IMR-90 (cell line): Measurements from ENCODE around the gene LMO1. TPM values are rescaled to one million over a fixed set of nuclear protein-coding genes. Genes with fewer than 3 reads are reported as not detected.

ENCODE experiments used
- ATAC-seq: fragments of 200-7000 bp; cut with Tn5 transposase; 2 replicates; pipeline ENCODE4 v1.9.1; 2020; ENCODE audit warnings: low read depth, mild to moderate bottlenecking, moderate library complexity
- BruUV-seq: library from RNA; stranded (reverse); fragments of 400-500 nt; replicated peaks from 2 replicates; lab custom pipeline; 2021; lab: Mats Ljungman, UMichigan
- CTCF ChIA-PET: fragments of 300-600 bp; formaldehyde crosslinking; extraction: SDS; loops from one replicate; lab custom pipeline; 2021; ENCODE audit warnings: antibody characterized with exemption; lab: Yijun Ruan, JAX
- POLR2A ChIA-PET: fragments of 300-600 bp; sonication (Branson Sonifier 250); formaldehyde crosslinking; loops from one replicate; lab custom pipeline; 2022; ENCODE audit warnings: antibody characterized with exemption; ENCODE audit not compliant: unreplicated experiment; lab: Charles Lee
- DNase-seq: peaks from one replicate; pipeline ENCODE4 v3.0.0; 2013
- H2AFZ ChIP-seq: replicated peaks from 2 replicates; pipeline ENCODE3; 2013; ENCODE audit warnings: low read length, mild to moderate bottlenecking; ENCODE audit not compliant: poor library complexity
- H2AK5ac ChIP-seq: 2 replicates; pipeline ENCODE4 v1.6.1; 2013; ENCODE audit warnings: low read depth, low read length, inconsistent platforms
- H2AK9ac ChIP-seq: replicated peaks from 2 replicates; pipeline ENCODE3; 2013; ENCODE audit warnings: mild to moderate bottlenecking, low read depth, low read length, moderate library complexity; ENCODE audit not compliant: poor library complexity
- H2BK120ac ChIP-seq: 2 replicates; pipeline ENCODE4 v1.6.1; 2013; ENCODE audit warnings: low read depth, low read length, inconsistent platforms
- H2BK15ac ChIP-seq: 3 replicates; pipeline ENCODE4 v1.6.1; 2013; ENCODE audit warnings: low read depth, low read length, inconsistent platforms
- H2BK20ac ChIP-seq: 2 replicates; pipeline ENCODE4 v1.6.1; 2013; ENCODE audit warnings: low read depth, mild to moderate bottlenecking, inconsistent platforms, low read length, moderate library complexity
- H2BK5ac ChIP-seq: 2 replicates; pipeline ENCODE4 v1.6.1; 2013; ENCODE audit warnings: mild to moderate bottlenecking, low read depth, low read length, inconsistent platforms; ENCODE audit not compliant: poor library complexity, severe bottlenecking
- H3K14ac ChIP-seq: replicated peaks from 2 replicates; pipeline ENCODE4 v1.6.1; 2013; ENCODE audit warnings: low read depth, low read length, inconsistent platforms
- H3K18ac ChIP-seq: 2 replicates; pipeline ENCODE4 v1.6.1; 2013; ENCODE audit warnings: low read depth, low read length, control low read depth
- H3K23ac ChIP-seq: 2 replicates; pipeline ENCODE4 v1.6.1; 2013; ENCODE audit warnings: low read depth, low read length, inconsistent platforms
- H3K27ac ChIP-seq: 2 replicates; pipeline ENCODE4 v1.5.1; 2013; ENCODE audit warnings: mild to moderate bottlenecking, control low read depth, low read length; ENCODE audit not compliant: insufficient read depth
- H3K27me3 ChIP-seq: 2 replicates; pipeline ENCODE4 v1.6.1; 2013; ENCODE audit warnings: low read length; ENCODE audit not compliant: control insufficient read depth, insufficient read depth
- H3K36me3 ChIP-seq: 2 replicates; pipeline ENCODE4 v1.6.1; 2013; ENCODE audit warnings: low read length, mixed read lengths; ENCODE audit not compliant: control insufficient read depth, insufficient read depth
- H3K4ac ChIP-seq: 2 replicates; pipeline ENCODE4 v1.6.1; 2013; ENCODE audit warnings: low read depth, low read length, inconsistent platforms
- H3K4me1 ChIP-seq: 2 replicates; pipeline ENCODE4 v1.6.1; 2013; ENCODE audit warnings: low read length, mixed read lengths; ENCODE audit not compliant: control insufficient read depth, insufficient read depth
- H3K4me2 ChIP-seq: 2 replicates; pipeline ENCODE4 v1.6.1; 2013; ENCODE audit warnings: low read depth, mild to moderate bottlenecking, control low read depth, low read length, moderate library complexity
- H3K4me3 ChIP-seq: 2 replicates; pipeline ENCODE4 v1.5.1; 2013; ENCODE audit warnings: low read depth, mild to moderate bottlenecking, control low read depth, low read length, moderate library complexity; ENCODE audit not compliant: insufficient read depth
- H3K56ac ChIP-seq: 2 replicates; pipeline ENCODE4 v1.6.1; 2013; ENCODE audit warnings: low read length, inconsistent platforms; ENCODE audit not compliant: insufficient read depth; ENCODE audit errors: extremely low read depth
- H3K79me1 ChIP-seq, 2 experiments: 2 replicates each; pipeline ENCODE4 v1.6.1; 2013; ENCODE audit warnings: low read length in 2 of 2, inconsistent platforms in 1 of 2, low read depth in 1 of 2
- H3K9ac ChIP-seq: 2 replicates; pipeline ENCODE4 v1.6.1; 2013; ENCODE audit warnings: low read depth, low read length, control low read depth
- H3K9me1 ChIP-seq: 2 replicates; pipeline ENCODE4 v1.6.1; 2013; ENCODE audit warnings: low read length, inconsistent platforms; ENCODE audit not compliant: insufficient read depth
- H3K9me3 ChIP-seq: 2 replicates; pipeline ENCODE4 v1.6.1; 2013; ENCODE audit warnings: low read length; ENCODE audit not compliant: control insufficient read depth, insufficient read depth
- H4K20me1 ChIP-seq: 2 replicates; pipeline ENCODE4 v1.6.1; 2013; ENCODE audit warnings: low read length, inconsistent platforms; ENCODE audit not compliant: insufficient read depth
- H4K5ac ChIP-seq: 2 replicates; pipeline ENCODE4 v1.6.1; 2013; ENCODE audit warnings: mild to moderate bottlenecking, low read depth, low read length, control low read depth
- H4K8ac ChIP-seq, 2 experiments: 2 replicates each; pipeline ENCODE4 v1.6.1; 2013; ENCODE audit warnings: low read depth in 2 of 2, low read length in 2 of 2, control low read depth in 1 of 2, inconsistent platforms in 1 of 2
- H4K91ac ChIP-seq: 2 replicates; pipeline ENCODE4 v1.6.1; 2013; ENCODE audit warnings: low read depth, low read length, inconsistent platforms; ENCODE audit not compliant: insufficient read depth
- BHLHE40 ChIP-seq: fragments of 150-350 bp; IDR thresholded peaks from 2 replicates; pipeline ENCODE4 v1.6.1; 2016; ENCODE audit warnings: mild to moderate bottlenecking, low read depth, low read length
- CEBPB ChIP-seq: IDR thresholded peaks from 2 replicates; pipeline ENCODE4 v1.6.1; 2012; ENCODE audit warnings: low read depth, low read length, improper control_type of control experiment
- ELK1 ChIP-seq: fragments of 150-350 bp; IDR thresholded peaks from 2 replicates; pipeline ENCODE4 v1.6.1; 2016; ENCODE audit warnings: low read depth, mild to moderate bottlenecking, low read length, moderate library complexity, borderline replicate concordance
- FOS ChIP-seq: fragments of 150-350 bp; IDR thresholded peaks from 2 replicates; pipeline ENCODE4 v1.6.1; 2016; ENCODE audit warnings: low read depth, low read length
- MAFK ChIP-seq: IDR thresholded peaks from 2 replicates; pipeline ENCODE4 v1.6.1; 2012; ENCODE audit warnings: low read depth, low read length, improper control_type of control experiment
- MAZ ChIP-seq: IDR thresholded peaks from 2 replicates; pipeline ENCODE4 v1.6.1; 2012; ENCODE audit warnings: low read depth, mild to moderate bottlenecking, low read length, improper control_type of control experiment, moderate library complexity, borderline replicate concordance
- MXI1 ChIP-seq: IDR thresholded peaks from 2 replicates; pipeline ENCODE4 v1.6.1; 2012; ENCODE audit warnings: low read depth, mild to moderate bottlenecking, low read length, moderate library complexity, borderline replicate concordance
- NFE2L2 ChIP-seq: fragments of 150-350 bp; IDR thresholded peaks from 2 replicates; pipeline ENCODE4 v1.6.1; 2016; ENCODE audit warnings: low read depth, mild to moderate bottlenecking, low read length
- POLR2A ChIP-seq: IDR thresholded peaks from 2 replicates; pipeline ENCODE4 v1.6.1; 2012; ENCODE audit warnings: mild to moderate bottlenecking, low read depth, low read length
- RAD21 ChIP-seq: IDR thresholded peaks from 2 replicates; pipeline ENCODE4 v1.6.1; 2012; ENCODE audit warnings: low read length, improper control_type of control experiment
- RFX5 ChIP-seq: IDR thresholded peaks from 2 replicates; pipeline ENCODE4 v1.8.0; 2012; ENCODE audit warnings: low read depth, mild to moderate bottlenecking, low read length, moderate library complexity
- SMC3 ChIP-seq: fragments of 150-350 bp; IDR thresholded peaks from 2 replicates; pipeline ENCODE4 v1.6.1; 2016; ENCODE audit warnings: low read depth, mild to moderate bottlenecking, antibody characterized with exemption, low read length, moderate library complexity
- WGBS, 2 experiments: methylation state at CpG; one replicate each; pipeline versions ENCODE4 v1.1.5 to v1.1.7; 2013; ENCODE audit warnings: missing lambda C conversion rate in 2 of 2; ENCODE audit not compliant: insufficient read length in 1 of 2; ENCODE audit errors: extremely low coverage in 2 of 2; 5-methylcytosine and 5-hydroxymethylcytosine counted together
- dilution Hi-C: fragments of 300-500 bp; cut with HindIII; formaldehyde crosslinking; loops from one replicate; pipeline ENCODE4 v1.14.3; 2018; ENCODE audit warnings: low sequenced_read_pairs; ENCODE audit not compliant: unreplicated experiment
- in situ Hi-C: fragments of 300-500 bp; cut with MboI; formaldehyde crosslinking; loops from 3 replicates; pipeline ENCODE4 v1.14.3; 2019; ENCODE audit warnings: low sequenced_read_pairs, inconsistent platforms, mixed read lengths
- intact Hi-C: fragments of 100-400 bp; cut with micrococcal nuclease; formaldehyde crosslinking; loops from 2 replicates; pipeline ENCODE4 v1.10.0; 2022
- polyA plus RNA-seq, 3 experiments: library from polyadenylated mRNA; depleted of rRNA; stranded (reverse); fragments of >200 nt; gene quantifications; 2 replicates each; pipeline ENCODE4 v1.2.3, GENCODE V29; 2012; ENCODE audit warnings: low replicate concordance in 1 of 3
- total RNA-seq: library from RNA; depleted of rRNA; stranded (reverse); fragments of >200 nt; gene quantifications from 2 replicates; pipeline ENCODE4 v1.2.3, GENCODE V29; 2012

Gene LMO1
- total and polyA plus RNA-seq, 2 of the 4 experiments (the other 2 are of a cell fraction): not detected

DNA sequence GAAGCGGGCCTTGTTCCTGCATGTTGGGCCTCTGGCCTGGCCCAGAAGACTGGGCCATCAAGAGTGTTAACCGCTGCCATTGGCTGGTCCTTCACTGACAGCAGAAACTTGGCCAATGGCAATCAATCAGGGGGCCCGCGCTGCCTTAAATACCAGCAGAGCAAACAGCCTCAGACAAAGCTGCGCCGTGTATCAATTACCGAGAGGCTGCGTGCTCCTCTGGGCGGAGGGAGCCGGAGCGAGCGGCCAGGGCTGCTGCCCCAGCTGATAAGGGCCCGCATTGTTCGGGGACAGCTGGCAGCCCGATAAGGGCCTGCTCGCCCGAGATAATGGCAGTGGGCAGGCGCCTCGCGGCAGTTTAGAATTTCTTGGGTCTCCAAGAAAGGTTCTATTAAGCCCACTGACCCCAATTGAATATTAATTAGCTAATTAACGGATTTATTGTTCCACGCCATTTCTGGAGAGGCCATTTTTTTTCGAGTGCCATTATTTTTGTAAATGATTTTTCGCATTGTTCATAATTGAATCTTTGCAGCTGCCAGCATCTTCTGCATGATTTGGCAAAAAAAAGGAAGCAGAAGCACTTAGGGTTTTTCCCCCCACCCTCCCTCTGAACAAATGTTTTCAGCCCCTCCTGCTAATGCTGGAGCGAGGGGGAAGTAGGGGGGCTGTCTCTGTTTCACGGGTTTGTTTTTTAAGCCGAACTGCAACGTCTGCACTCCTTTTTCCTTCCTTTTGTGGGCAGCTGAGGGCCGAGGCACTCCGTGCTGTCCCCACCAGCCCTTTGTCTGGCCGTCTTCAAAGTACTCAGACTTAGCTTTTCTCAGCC lies 57.2 kb downstream of the LMO1 start:
- no peak overlapping the region for H2BK120ac ChIP-seq
- H4K20me1 ChIP-seq: no peaks in the 10 kb centered on the region
- H3K4ac ChIP-seq: no peak overlapping the region
- no peak overlapping the region for H3K4me3 ChIP-seq
- H2AK9ac ChIP-seq: no peak overlapping the region
- H3K4me2 ChIP-seq: no peak overlapping the region
- no peak overlapping the region for H3K27ac ChIP-seq
- no peak for DNase-seq
- WGBS, 2 experiments: 30% methylated on average over 4 of the region's 31 CpGs; no CpG with 5 or more reads in 1 of the 2 experiments
- H4K8ac ChIP-seq: no peak overlapping the region
- no peaks in the 10 kb centered on the region for H3K36me3 ChIP-seq
- H4K91ac ChIP-seq: no peak overlapping the region
- intact Hi-C loops (no loop called here), dilution Hi-C loops (no loop called here), in situ Hi-C loops (no loop called here)
- H2BK5ac ChIP-seq: no peak overlapping the region
- H3K14ac ChIP-seq: no peak overlapping the region
- TF ChIP-seq POLR2A: no peak
- TF ChIP-seq BHLHE40: no peak
- no peak for TF ChIP-seq MXI1
- no peak for TF ChIP-seq MAZ
- no peak for TF ChIP-seq NFE2L2
- no peak for TF ChIP-seq CEBPB
- no peak for TF ChIP-seq SMC3
- no peak for TF ChIP-seq RAD21
- no peak for TF ChIP-seq RFX5
- TF ChIP-seq MAFK: no peak
- no peak for TF ChIP-seq FOS
- no peak for TF ChIP-seq ELK1
- no TSS peak for BruUV-seq
- peaks cover 26% of the 10 kb centered on the region for H3K27me3 ChIP-seq
- H2AFZ ChIP-seq: peak overlapping the region; percentile 4
- H2BK15ac ChIP-seq: no peak overlapping the region
- no peaks in the 10 kb centered on the region for H3K79me1 ChIP-seq
- no peak overlapping the region for H3K23ac ChIP-seq
- H3K18ac ChIP-seq: no peak overlapping the region
- no peak overlapping the region for H2BK20ac ChIP-seq
- ChIA-PET CTCF (no interaction called here), POLR2A (no interaction called here)
- H3K4me1 ChIP-seq: no peaks in the 10 kb centered on the region
- no peak for ATAC-seq
- no peaks in the 10 kb centered on the region for H3K9me3 ChIP-seq
- no peak overlapping the region for H3K56ac ChIP-seq
- H3K9ac ChIP-seq: no peak overlapping the region
- no peak overlapping the region for H4K5ac ChIP-seq
- no peaks in the 10 kb centered on the region for H3K9me1 ChIP-seq
- no peak overlapping the region for H2AK5ac ChIP-seq
